ENCODE results near the gene NIM1K. TPM values are rescaled to one million over a fixed set of nuclear protein-coding genes. Genes with fewer than 3 reads are reported as not detected.

Gene NIM1K
- total RNA-seq, 5 donors from 2014 or later (not counting 1 experiment from before 2014, with no cell fraction given) = 0.41 to 0.89 (median 0.73) TPM; not detected in 1

GRCh38 chr5:43312076-43312661, 120.1 kb downstream of the NIM1K start:
- Mint-ChIP-seq H3K4me3 (peak overlapping the region; percentile 93 to 95 (median 93)), H3K27ac (peak overlapping the region; percentile 84 to 97), H3K4me1 (peaks cover 27 to 51% (median 47%) of the 10 kb centered on the region in 3 donors), H3K9me3 (no peaks in the 10 kb centered on the region), H3K36me3 (no peaks in the 10 kb centered on the region), H3K27me3 (no peaks in the 10 kb centered on the region)
- ChIA-PET POLR2A (interaction anchor here in 1 of 2 donors (0.5 to 3.1 kb wide), 7 partner anchors 31 to 362 kb away, joined by 3 to 78 read pairs (median 10); partner anchors contain the start of genes TMEM267 and ZNF131), CTCF (interaction anchor here (0.6 to 4.5 kb wide), 11 partner anchors 172 to 403 kb away, joined by 3 to 36 read pairs (median 4); partner anchors contain the start of genes TMEM267 (in 2 of the 2) and ZNF131 (in 1 of the 2))
- DNase-seq (no peak), ATAC-seq (replicated peaks in 1 of 4) (no peak)
- Histone ChIP-seq H3K9me3 (no peaks in the 10 kb centered on the region), H3K27me3 (replicated peaks in 1 of 2; ENCODE audit: control insufficient read depth in 2 of 2, extremely low read depth in 1 of 2, insufficient read depth in 2 of 2, low read length in 1 of 2) (no peaks in the 10 kb centered on the region), H3K36me3 (ENCODE audit: control insufficient read depth in 2 of 2, extremely low read depth in 1 of 2, insufficient read depth in 1 of 2, low read length in 1 of 2) (no peaks in the 10 kb centered on the region), H3K27ac (ENCODE audit: low read length) (peak overlapping the region; percentile 91), H3K4me1 (ENCODE audit: control insufficient read depth in 1 of 2, extremely low read depth in 1 of 2, insufficient read depth in 2 of 2, low read length in 2 of 2) (peaks cover 12 to 14% of the 10 kb centered on the region in 2 experiments), H3K4me3 (ENCODE audit: control insufficient read depth in 1 of 2, extremely low read depth in 1 of 2, low read length in 1 of 2) (peak overlapping the region; percentile 81 to 88)
- 50% methylated on average over 2 of the region's 6 CpGs for WGBS (ENCODE audit: insufficient coverage)

- Mint-ChIP-seq H3K9me3 (no peaks in the 10 kb centered on the region), H3K27me3 (no peaks in the 10 kb centered on the region), H3K27ac (peak overlapping the region; percentile 84 to 97), H3K4me3 (peak overlapping the region; percentile 93 to 95 (median 93)), H3K4me1 (peaks cover 27 to 51% (median 47%) of the 10 kb centered on the region in 3 donors), H3K36me3 (no peaks in the 10 kb centered on the region)
- no peaks in the 10 kb centered on the region for H3K27me3 ChIP-seq (replicated peaks in 1 of 2; ENCODE audit: control insufficient read depth in 2 of 2, extremely low read depth in 1 of 2, insufficient read depth in 2 of 2, low read length in 1 of 2)
- H3K4me3 ChIP-seq (ENCODE audit: control insufficient read depth in 1 of 2, extremely low read depth in 1 of 2, low read length in 1 of 2) = peak overlapping the region; percentile 81 to 88
- CTCF ChIA-PET = interaction anchor here (0.7 to 4.5 kb wide), 10 partner anchors 172 to 403 kb away, joined by 3 to 36 read pairs (median 4); partner anchors contain the start of genes TMEM267 (in 1 of the 2) and ZNF131 (in 1 of the 2)
- ATAC-seq (replicated peaks in 1 of 4) = peak; percentile 3 to 6 (median 4)
- H3K9me3 ChIP-seq = no peaks in the 10 kb centered on the region
- WGBS (ENCODE audit: insufficient coverage) = 2% methylated on average over 7 of the region's 9 CpGs
- H3K27ac ChIP-seq (ENCODE audit: low read length) = peak overlapping the region; percentile 91
- no peaks in the 10 kb centered on the region for H3K36me3 ChIP-seq (ENCODE audit: control insufficient read depth in 2 of 2, extremely low read depth in 1 of 2, insufficient read depth in 1 of 2, low read length in 1 of 2)
- peaks cover 12 to 14% of the 10 kb centered on the region in 2 experiments for H3K4me1 ChIP-seq (ENCODE audit: control insufficient read depth in 1 of 2, extremely low read depth in 1 of 2, insufficient read depth in 2 of 2, low read length in 2 of 2)
- POLR2A ChIA-PET = interaction anchor here in 1 of 2 donors (0.5 to 3.1 kb wide), 12 partner anchors 13 to 363 kb away, joined by 3 to 78 read pairs (median 4); partner anchors contain the start of genes C5orf34, TMEM267 and ZNF131
- DNase-seq = peak in 1 of 35 experiments; percentile 1
These were observed 120.6 kb downstream of the NIM1K start for GRCh38 chr5:43312699-43313034.

GRCh38 chr5:43313035-43313853, 121.2 kb downstream of the NIM1K start, which contains the start of gene HMGCS1:
Gene HMGCS1, minus strand, starts transcription at chr5:43313412. Its CDS starts 14,447 bp downstream, at chr5:43298965.
- peaks cover 27 to 48% (median 41%) of the 10 kb centered on the region in 3 donors for H3K4me1 Mint-ChIP-seq
- H3K27me3 Mint-ChIP-seq = no peaks in the 10 kb centered on the region
- WGBS (ENCODE audit: insufficient coverage) = 0% methylated on average over 67 of the region's 70 CpGs
- Histone ChIP-seq H3K27ac (ENCODE audit: low read length) (peak within 1 kb of the TSS; percentile 95), H3K36me3 (ENCODE audit: control insufficient read depth in 2 of 2, extremely low read depth in 1 of 2, insufficient read depth in 1 of 2, low read length in 1 of 2) (no peaks in the 10 kb centered on the region), H3K4me1 (ENCODE audit: control insufficient read depth in 1 of 2, extremely low read depth in 1 of 2, insufficient read depth in 2 of 2, low read length in 2 of 2) (peaks cover 12 to 14% of the 10 kb centered on the region in 2 experiments), H3K9me3 (no peaks in the 10 kb centered on the region), H3K4me3 (ENCODE audit: control insufficient read depth in 1 of 2, extremely low read depth in 1 of 2, low read length in 1 of 2) (peak within 1 kb of the TSS; percentile 81 to 88), H3K27me3 (replicated peaks in 1 of 2; ENCODE audit: control insufficient read depth in 2 of 2, extremely low read depth in 1 of 2, insufficient read depth in 2 of 2, low read length in 1 of 2) (no peaks in the 10 kb centered on the region)
- POLR2A ChIA-PET = interaction anchor here (0.5 to 3.1 kb wide), 30 partner anchors 10 to 1403 kb away, joined by 3 to 78 read pairs (median 4); partner anchors contain the start of genes C5orf34 (in 1 of the 2), TMEM267 (in 1 of the 2) and ZNF131 (in 1 of the 2)
- CTCF ChIA-PET = interaction anchor here (0.5 to 4.5 kb wide), 17 partner anchors 45 to 404 kb away, joined by 3 to 36 read pairs (median 4); partner anchors contain the start of genes TMEM267 (in 1 of the 2) and ZNF131 (in 1 of the 2)
- DNase-seq (peak; percentile 96 to 100 (median 99)), ATAC-seq (replicated peaks in 1 of 4) (peak; percentile 89 to 92 (median 90))
- H3K9me3 Mint-ChIP-seq = no peaks in the 10 kb centered on the region
- peak within 1 kb of the TSS; percentile 84 to 97 for H3K27ac Mint-ChIP-seq
- H3K4me3 Mint-ChIP-seq = peak within 1 kb of the TSS; percentile 93 to 95 (median 93)
- H3K36me3 Mint-ChIP-seq = no peaks in the 10 kb centered on the region

- H3K27me3 Mint-ChIP-seq = no peaks in the 10 kb centered on the region
- no peaks in the 10 kb centered on the region for H3K36me3 Mint-ChIP-seq
- Histone ChIP-seq H3K4me3 (ENCODE audit: control insufficient read depth in 1 of 2, extremely low read depth in 1 of 2, low read length in 1 of 2) (peak overlapping the region; percentile 47 to 81), H3K27ac (ENCODE audit: low read length) (peak overlapping the region; percentile 95), H3K9me3 (no peaks in the 10 kb centered on the region), H3K27me3 (replicated peaks in 1 of 2; ENCODE audit: control insufficient read depth in 2 of 2, extremely low read depth in 1 of 2, insufficient read depth in 2 of 2, low read length in 1 of 2) (no peaks in the 10 kb centered on the region), H3K4me1 (ENCODE audit: control insufficient read depth in 1 of 2, extremely low read depth in 1 of 2, insufficient read depth in 2 of 2, low read length in 2 of 2) (peaks cover 12 to 14% of the 10 kb centered on the region in 2 experiments), H3K36me3 (ENCODE audit: control insufficient read depth in 2 of 2, extremely low read depth in 1 of 2, insufficient read depth in 1 of 2, low read length in 1 of 2) (no peaks in the 10 kb centered on the region)
- no peaks in the 10 kb centered on the region for H3K9me3 Mint-ChIP-seq
- peak in 4 of 35 experiments; percentile 1 to 8 (median 4) for DNase-seq
- H3K4me3 Mint-ChIP-seq = peak overlapping the region; percentile 93 to 95 (median 93)
- CTCF ChIA-PET = interaction anchor here (0.5 to 4.5 kb wide), 12 partner anchors 46 to 405 kb away, joined by 3 to 36 read pairs (median 4); partner anchors contain the start of genes TMEM267 (in 1 of the 2) and ZNF131 (in 1 of the 2)
- POLR2A ChIA-PET = interaction anchor here (0.5 to 3.1 kb wide), 24 partner anchors 11 to 1404 kb away, joined by 3 to 78 read pairs (median 4); partner anchors contain the start of genes C5orf34 (in 1 of the 2), TMEM267 (in 1 of the 2) and ZNF131 (in 1 of the 2)
- peak overlapping the region; percentile 84 to 97 for H3K27ac Mint-ChIP-seq
- no peak for ATAC-seq (replicated peaks in 1 of 4)
- WGBS (ENCODE audit: insufficient coverage) = no CpG with 5 or more reads among the region's 8 CpGs
- peaks cover 26 to 48% (median 41%) of the 10 kb centered on the region in 3 donors for H3K4me1 Mint-ChIP-seq
These were observed 121.9 kb downstream of the NIM1K start for GRCh38 chr5:43313854-43314457.

GRCh38 chr5:43314724-43315123, 122.7 kb downstream of the NIM1K start:
- Mint-ChIP-seq H3K27ac (no peak overlapping the region), H3K4me1 (peaks cover 20 to 42% (median 34%) of the 10 kb centered on the region in 3 donors), H3K36me3 (no peaks in the 10 kb centered on the region), H3K27me3 (no peaks in the 10 kb centered on the region), H3K9me3 (no peaks in the 10 kb centered on the region), H3K4me3 (no peak overlapping the region)
- no peaks in the 10 kb centered on the region for H3K27me3 ChIP-seq (replicated peaks in 1 of 2; ENCODE audit: control insufficient read depth in 2 of 2, extremely low read depth in 1 of 2, insufficient read depth in 2 of 2, low read length in 1 of 2)
- no peak overlapping the region for H3K27ac ChIP-seq (ENCODE audit: low read length)
- ChIA-PET POLR2A (interaction anchor here (0.6 to 3.1 kb wide), 4 partner anchors 169 to 326 kb away, joined by 4 to 78 read pairs (median 4); partner anchors contain the start of genes C5orf34 (in 1 of the 2) and TMEM267 (in 1 of the 2)), CTCF (interaction anchor here (0.5 to 4.5 kb wide), 4 partner anchors 169 to 319 kb away, joined by 3 to 36 read pairs (median 5); partner anchors contain the start of gene TMEM267 (in 2 of the 2))
- H3K9me3 ChIP-seq = no peaks in the 10 kb centered on the region
- ATAC-seq (replicated peaks in 1 of 4) (no peak), DNase-seq (no peak)
- H3K4me1 ChIP-seq (ENCODE audit: control insufficient read depth in 1 of 2, extremely low read depth in 1 of 2, insufficient read depth in 2 of 2, low read length in 2 of 2) = peaks cover 12 to 14% of the 10 kb centered on the region in 2 experiments
- no peaks in the 10 kb centered on the region for H3K36me3 ChIP-seq (ENCODE audit: control insufficient read depth in 2 of 2, extremely low read depth in 1 of 2, insufficient read depth in 1 of 2, low read length in 1 of 2)
- H3K4me3 ChIP-seq (ENCODE audit: control insufficient read depth in 1 of 2, extremely low read depth in 1 of 2, low read length in 1 of 2) = no peak overlapping the region
- no CpG with 5 or more reads among the region's 6 CpGs for WGBS (ENCODE audit: insufficient coverage)

All from T-cell (primary cell).